ENCODE measurements around the gene POMGNT1.
"Not testable (repeated sequence)": the region's sequence is repeated elsewhere in the genome, so short reads cannot be mapped to it uniquely, and the experiment has no call there.

- TF ChIP-seq CTCF (conservative IDR thresholded peaks at IDR 0.05; ENCODE audit: low read length); EZH2phosphoT487 (IDR thresholded peaks at IDR 0.05; ENCODE audit: borderline replicate concordance, low read depth, low read length): not testable (repeated sequence)
Observed at GRCh38 chr1:46241733-46242132, 43.5 kb upstream of the POMGNT1 start.

Data from OCI-LY7 (cell line).